Bone marrow (tissue), 2 donors: ENCODE data around the gene ARMC6.

Experiments used
- DNase-seq, 2 donors: peaks; one replicate each; lab custom pipeline; 2025; lab: John Stamatoyannopoulos, UW

Gene ARMC6

GRCh38 chr19:19054315-19054938, 21.0 kb downstream of the ARMC6 start:
- DNase-seq = no peak

GRCh38 chr19:19054939-19055440, 21.6 kb downstream of the ARMC6 start:
- DNase-seq = no peak

- no peak for DNase-seq
Observed at GRCh38 chr19:19055701-19056100, 22.3 kb downstream of the ARMC6 start.

- no peak for DNase-seq
Observed at GRCh38 chr19:19056636-19057275, 23.4 kb downstream of the ARMC6 start.

- DNase-seq = no peak
Observed at GRCh38 chr19:19057317-19057716, 23.9 kb downstream of the ARMC6 start.

GRCh38 chr19:19057720-19058119, 24.3 kb downstream of the ARMC6 start:
- no peak for DNase-seq

- no peak for DNase-seq
Observed at GRCh38 chr19:19059018-19059836, 25.8 kb downstream of the ARMC6 start.

GRCh38 chr19:19059837-19060611, 26.6 kb downstream of the ARMC6 start:
- no peak for DNase-seq

- no peak for DNase-seq
Observed at GRCh38 chr19:19061506-19061905, 28.1 kb downstream of the ARMC6 start.

- DNase-seq = peak in 1 of 2 donors; percentile 10
Observed at GRCh38 chr19:19062454-19063182, 29.2 kb downstream of the ARMC6 start.

- DNase-seq = peak; percentile 90 to 99
Observed at GRCh38 chr19:19063183-19064097, 30.0 kb downstream of the ARMC6 start, which contains the start of gene SLC25A42. Gene SLC25A42, plus strand, starts transcription at chr19:19063994. Its CDS starts 32,131 bp downstream, at chr19:19096125.

- peak in 1 of 2 donors; percentile 49 for DNase-seq
Observed at GRCh38 chr19:19064098-19064722, 30.8 kb downstream of the ARMC6 start.

- peak in 1 of 2 donors; percentile 9 for DNase-seq
Observed at GRCh38 chr19:19064811-19065745, 31.7 kb downstream of the ARMC6 start.

- no peak for DNase-seq
Observed at GRCh38 chr19:19067276-19068072, 34.1 kb downstream of the ARMC6 start.

GRCh38 chr19:19068659-19069654, 35.6 kb downstream of the ARMC6 start:
- DNase-seq = no peak

- no peak for DNase-seq
Observed at GRCh38 chr19:19071897-19072296, 38.5 kb downstream of the ARMC6 start.
